Liver (tissue), 9 donors: ENCODE data around the gene PALM3. TPM values are rescaled to one million over a fixed set of nuclear protein-coding genes. Genes with fewer than 3 reads are reported as not detected.

ENCODE experiments used
- DNase-seq: peaks from one replicate; pipeline ENCODE4 v3.0.0-alpha.2; 2017; ENCODE audit warnings: low spot score
- H3K27ac ChIP-seq, 2 donors: one replicate each; pipeline ENCODE4 v1.7.0; 2013; ENCODE audit warnings: inconsistent platforms in 2 of 2, low read length in 2 of 2, control low read depth in 1 of 2, low read depth in 1 of 2, mild to moderate bottlenecking in 1 of 2
- H3K27me3 ChIP-seq, 4 donors: one replicate each; pipeline versions ENCODE4 v1.6.1 to v1.7.0; 2013; ENCODE audit warnings: low read length in 3 of 4, inconsistent platforms in 1 of 4, mild to moderate bottlenecking in 1 of 4, moderate library complexity in 1 of 4; ENCODE audit not compliant: control insufficient read depth in 4 of 4, insufficient read depth in 4 of 4
- H3K36me3 ChIP-seq, 4 donors: one replicate each; pipeline versions ENCODE4 v1.6.1 to v1.7.0; 2013; ENCODE audit warnings: low read length in 3 of 4, mild to moderate bottlenecking in 3 of 4, low read depth in 1 of 4, moderate library complexity in 1 of 4; ENCODE audit not compliant: control insufficient read depth in 4 of 4, insufficient read depth in 3 of 4
- H3K4me1 ChIP-seq, 4 donors: one replicate each; pipeline versions ENCODE4 v1.6.1 to v1.7.0; 2013; ENCODE audit warnings: low read length in 3 of 4, mild to moderate bottlenecking in 3 of 4, moderate library complexity in 1 of 4; ENCODE audit not compliant: control insufficient read depth in 4 of 4, insufficient read depth in 4 of 4
- H3K4me3 ChIP-seq, 3 donors: one replicate each; pipeline versions ENCODE4 v1.6.1 to v1.7.0; 2013; ENCODE audit warnings: low read length in 3 of 3, control low read depth in 1 of 3, low read depth in 1 of 3, mild to moderate bottlenecking in 1 of 3
- H3K9ac ChIP-seq, 2 donors: one replicate each; pipeline ENCODE4 v1.7.0; 2013; ENCODE audit warnings: low read length in 2 of 2, mild to moderate bottlenecking in 2 of 2, moderate library complexity in 2 of 2, control low read depth in 1 of 2, low read depth in 1 of 2
- H3K9me3 ChIP-seq, 4 donors: one replicate each; pipeline versions ENCODE4 v1.6.1 to v1.7.0; 2013; ENCODE audit warnings: low read length in 3 of 4; ENCODE audit not compliant: control insufficient read depth in 4 of 4
- ATF3 ChIP-seq: IDR thresholded peaks from 2 replicates; pipeline ENCODE4 v1.6.1; 2016; ENCODE audit warnings: antibody characterized with exemption
- CTCF ChIP-seq: fragments of 150-350 bp; IDR thresholded peaks from 2 replicates; pipeline ENCODE4 v1.5.1; 2017; ENCODE audit warnings: improper control_type of control experiment, low read depth, low read length; ENCODE audit not compliant: missing input control
- EGR1 ChIP-seq, 2 donors: IDR thresholded peaks; 2 replicates each; pipeline ENCODE4 v1.6.1; 2016 to 2018; ENCODE audit warnings: antibody characterized with exemption in 2 of 2, low read depth in 2 of 2
- FOXA1 ChIP-seq: IDR thresholded peaks from 2 replicates; pipeline ENCODE4 v1.6.1; 2016; ENCODE audit warnings: antibody characterized with exemption
- GABPA ChIP-seq, 2 donors: IDR thresholded peaks in 1 of 2; conservative IDR thresholded peaks in 1 of 2; 2 replicates each; pipeline ENCODE4 v1.6.1; 2016; ENCODE audit warnings: antibody characterized with exemption in 2 of 2, mild to moderate bottlenecking in 1 of 2, moderate library complexity in 1 of 2
- HNF4G ChIP-seq: IDR thresholded peaks from 2 replicates; pipeline ENCODE4 v1.6.1; 2016; ENCODE audit warnings: antibody characterized with exemption
- JUND ChIP-seq, 2 donors: IDR thresholded peaks; 2 replicates each; pipeline ENCODE4 v1.6.1; 2016; ENCODE audit warnings: antibody characterized with exemption in 2 of 2
- MAX ChIP-seq: IDR thresholded peaks from 2 replicates; pipeline ENCODE4 v1.6.1; 2016; ENCODE audit warnings: antibody characterized with exemption
- RAD21 ChIP-seq, 2 donors: IDR thresholded peaks; 2 replicates each; pipeline ENCODE4 v1.6.1; 2016; ENCODE audit warnings: antibody characterized with exemption in 2 of 2, mild to moderate bottlenecking in 2 of 2
- REST ChIP-seq: IDR thresholded peaks from 2 replicates; pipeline ENCODE4 v1.6.1; 2016; ENCODE audit warnings: antibody characterized with exemption, mild to moderate bottlenecking
- RXRA ChIP-seq, 2 donors: IDR thresholded peaks; 2 replicates each; pipeline ENCODE4 v1.6.1; 2017 to 2018; ENCODE audit warnings: antibody characterized with exemption in 2 of 2, mild to moderate bottlenecking in 1 of 2
- SP1 ChIP-seq: IDR thresholded peaks from 2 replicates; pipeline ENCODE4 v1.6.1; 2018; ENCODE audit warnings: antibody characterized with exemption, mild to moderate bottlenecking
- YY1 ChIP-seq: IDR thresholded peaks from 2 replicates; pipeline ENCODE4 v1.6.1; 2016; ENCODE audit warnings: antibody characterized with exemption, mild to moderate bottlenecking
- ZBTB33 ChIP-seq: IDR thresholded peaks from 2 replicates; pipeline ENCODE4 v1.6.1; 2016; ENCODE audit warnings: antibody characterized with exemption
- WGBS: extraction: QIAGEN DNeasy Blood & Tissue Kit; methylation state at CpG from one replicate; pipeline ENCODE4 v1.1.7; 2013; 5-methylcytosine and 5-hydroxymethylcytosine counted together
- polyA plus RNA-seq, 2 donors: library from polyadenylated mRNA; stranded (reverse) in 1 of 2; unstranded in 1 of 2; fragments of 200-250 nt in 1 of 2; fragments of >200 nt in 1 of 2; fragmentation: Nextera tagmentation in 1 of 2; extraction: Ambion mirVana in 1 of 2; gene quantifications; one replicate each; pipeline versions ENCODE4 v1.2.1 to v1.2.3, GENCODE V29; 2013 to 2015
- total RNA-seq, 2 donors: library from RNA; depleted of rRNA; stranded (reverse); fragments of >200 nt; gene quantifications; one replicate each; pipeline ENCODE4 v1.2.3, GENCODE V29; 2014
- donor health status: healthy.
- donor health status: healthy.
- donor health status: healthy.
- donor health status: healthy.
- donor health status: healthy.

Gene PALM3
- total and polyA plus RNA-seq, 4 donors, result 1.4 to 17.9 (median 5.9) TPM

GRCh38 chr19:14091813-14092462, 30.1 kb upstream of the PALM3 start:
- no peak for TF ChIP-seq REST
- TF ChIP-seq RAD21 (IDR thresholded peaks at IDR 0.05), result no peak
- no peak for TF ChIP-seq SP1
- TF ChIP-seq JUND (IDR thresholded peaks at IDR 0.05), result no peak
- no peak for TF ChIP-seq YY1
- TF ChIP-seq ATF3, result no peak
- TF ChIP-seq RXRA (IDR thresholded peaks at IDR 0.05), result no peak
- TF ChIP-seq GABPA (IDR thresholded peaks at IDR 0.05 in 1 of 2, conservative IDR thresholded peaks at IDR 0.05 in 1 of 2), result no peak
- no peak for TF ChIP-seq ZBTB33
- no peak for TF ChIP-seq MAX
- no peak for TF ChIP-seq HNF4G
- TF ChIP-seq EGR1 (IDR thresholded peaks at IDR 0.05; ENCODE audit: low read depth in 2 of 2), result no peak
- no peak for TF ChIP-seq FOXA1
- Histone ChIP-seq H3K27me3 (no peaks in the 10 kb centered on the region), H3K9me3 (peaks cover 0 to 5% (median 3%) of the 10 kb centered on the region in 4 donors), H3K4me3 (peak overlapping the region in 2 of 3 donors; percentile 89 to 93), H3K9ac (peak overlapping the region in 1 of 2 donors; percentile 97), H3K36me3 (peaks cover 0 to 7% (median 4%) of the 10 kb centered on the region in 4 donors), H3K4me1 (peaks cover 1 to 12% (median 8%) of the 10 kb centered on the region in 4 donors), H3K27ac (peak overlapping the region; percentile 95 to 96)
- WGBS, result 35% methylated on average over 15 of the region's 15 CpGs
- DNase-seq, result peak; percentile 50

- under 1% methylated on average over 71 of the region's 72 CpGs for WGBS
- Histone ChIP-seq H3K36me3 (peaks cover 0 to 3% (median under 1%) of the 10 kb centered on the region in 4 donors), H3K4me3 (peak overlapping the region; percentile 85 to 93 (median 89)), H3K27me3 (no peaks in the 10 kb centered on the region), H3K4me1 (peaks cover 1 to 12% (median 8%) of the 10 kb centered on the region in 4 donors), H3K27ac (peak overlapping the region; percentile 95 to 96), H3K9me3 (peaks cover 0 to 5% (median 3%) of the 10 kb centered on the region in 4 donors), H3K9ac (peak overlapping the region; percentile 89 to 97)
- DNase-seq, result peak; percentile 77
- TF ChIP-seq SP1 (peak; percentile 5), REST (no peak), RXRA (IDR thresholded peaks at IDR 0.05) (no peak), HNF4G (no peak), ZBTB33 (no peak), FOXA1 (no peak), EGR1 (IDR thresholded peaks at IDR 0.05; ENCODE audit: low read depth in 2 of 2) (peak in 1 of 2 donors; percentile 18), CTCF (peak; percentile 10), RAD21 (IDR thresholded peaks at IDR 0.05) (no peak), JUND (IDR thresholded peaks at IDR 0.05) (no peak)
Measured at GRCh38 chr19:14091081-14091812, 29.4 kb upstream of the PALM3 start.
